ENCODE results near the gene ATXN8OS.

Gene ATXN8OS

GRCh38 chr13:70098669-70099068, 9.0 kb upstream of the ATXN8OS start:
- TF ChIP-seq ARNTL (CRISPR knock-in tag; IDR thresholded peaks at IDR 0.05; ENCODE audit: borderline replicate concordance, low read depth), result no peak
- TF ChIP-seq ZNF70 (CRISPR knock-in tag; IDR thresholded peaks at IDR 0.05), result no peak
- no peak for TF ChIP-seq ZNF565 (CRISPR knock-in tag; conservative IDR thresholded peaks at IDR 0.05; ENCODE audit: low read depth)
- no peak for TF ChIP-seq TOX (CRISPR knock-in tag; IDR thresholded peaks at IDR 0.05; ENCODE audit: borderline replicate concordance)
- no peak for TF ChIP-seq ZNF8 (CRISPR knock-in tag; IDR thresholded peaks at IDR 0.05)
- no peak for TF ChIP-seq PATZ1 (CRISPR knock-in tag; IDR thresholded peaks at IDR 0.05; ENCODE audit: borderline replicate concordance)
- no peak for TF ChIP-seq CSDC2 (CRISPR knock-in tag; IDR thresholded peaks at IDR 0.05)
- no peak for ATAC-seq

- TF ChIP-seq PATZ1 (CRISPR knock-in tag; IDR thresholded peaks at IDR 0.05; ENCODE audit: borderline replicate concordance) (no peak), POU6F1 (CRISPR knock-in tag; IDR thresholded peaks at IDR 0.05; ENCODE audit: borderline replicate concordance, low read depth) (no peak), PPARA (CRISPR knock-in tag; IDR thresholded peaks at IDR 0.05; ENCODE audit: borderline replicate concordance) (no peak), TOX (CRISPR knock-in tag; IDR thresholded peaks at IDR 0.05; ENCODE audit: borderline replicate concordance) (no peak), TCF4 (CRISPR knock-in tag; IDR thresholded peaks at IDR 0.05; ENCODE audit: borderline replicate concordance) (no peak), ZFP30 (CRISPR knock-in tag; IDR thresholded peaks at IDR 0.05) (no peak), RARB (CRISPR knock-in tag; IDR thresholded peaks at IDR 0.05) (no peak), ZNF70 (CRISPR knock-in tag; IDR thresholded peaks at IDR 0.05) (no peak), ZFP3 (CRISPR knock-in tag; IDR thresholded peaks at IDR 0.05) (no peak), ZNF8 (CRISPR knock-in tag; IDR thresholded peaks at IDR 0.05) (no peak), ARNTL (CRISPR knock-in tag; IDR thresholded peaks at IDR 0.05; ENCODE audit: borderline replicate concordance, low read depth) (no peak), BACH2 (CRISPR knock-in tag; IDR thresholded peaks at IDR 0.05; ENCODE audit: borderline replicate concordance) (no peak), GLIS3 (CRISPR knock-in tag; IDR thresholded peaks at IDR 0.05) (no peak), ZC3H10 (CRISPR knock-in tag; IDR thresholded peaks at IDR 0.05) (no peak), ISL1 (CRISPR knock-in tag; IDR thresholded peaks at IDR 0.05) (no peak), CSDC2 (CRISPR knock-in tag; IDR thresholded peaks at IDR 0.05) (no peak), OSR1 (CRISPR knock-in tag; IDR thresholded peaks at IDR 0.05) (no peak), ZNF565 (CRISPR knock-in tag; conservative IDR thresholded peaks at IDR 0.05; ENCODE audit: low read depth) (no peak)
Observed at GRCh38 chr13:70104481-70104880, 3.1 kb upstream of the ATXN8OS start.

GRCh38 chr13:70107125-70107497, 515 bp upstream of the ATXN8OS start:
- no peak for ATAC-seq
- TF ChIP-seq CSDC2 (CRISPR knock-in tag; IDR thresholded peaks at IDR 0.05), result no peak

More at GRCh38 chr13:70104481-70104880, 3.1 kb upstream of the ATXN8OS start:
- no peak for ATAC-seq

- no peak for ATAC-seq
- TF ChIP-seq OSR1 (CRISPR knock-in tag; IDR thresholded peaks at IDR 0.05) (no peak), ARNTL (CRISPR knock-in tag; IDR thresholded peaks at IDR 0.05; ENCODE audit: borderline replicate concordance, low read depth) (no peak), PATZ1 (CRISPR knock-in tag; IDR thresholded peaks at IDR 0.05; ENCODE audit: borderline replicate concordance) (no peak), GLIS3 (CRISPR knock-in tag; IDR thresholded peaks at IDR 0.05) (no peak), CSRNP3 (CRISPR knock-in tag; IDR thresholded peaks at IDR 0.05) (no peak), ZC3H10 (CRISPR knock-in tag; IDR thresholded peaks at IDR 0.05) (no peak), CSDC2 (CRISPR knock-in tag; IDR thresholded peaks at IDR 0.05) (no peak), ZNF8 (CRISPR knock-in tag; IDR thresholded peaks at IDR 0.05) (no peak), ZFP3 (CRISPR knock-in tag; IDR thresholded peaks at IDR 0.05) (no peak), ESRRG (CRISPR knock-in tag; IDR thresholded peaks at IDR 0.05) (no peak), TOX (CRISPR knock-in tag; IDR thresholded peaks at IDR 0.05; ENCODE audit: borderline replicate concordance) (no peak), ZNF70 (CRISPR knock-in tag; IDR thresholded peaks at IDR 0.05) (no peak), SNAI2 (CRISPR knock-in tag; IDR thresholded peaks at IDR 0.05) (no peak)
Observed at GRCh38 chr13:70108356-70109105, 905 bp downstream of the ATXN8OS start, which contains the start of gene KLHL1. Gene KLHL1 (minus strand): TSS chr13:70108452. CDS start chr13:70107699, 753 bp downstream.
